ENCODE measurements around the gene CCDC107. TPM values are rescaled to one million over a fixed set of nuclear protein-coding genes. Genes with fewer than 3 reads are reported as not detected.

Gene CCDC107
- total and polyA plus RNA-seq, 2 of the 13 experiments (the other 11 are each of a cell fraction or from before 2014, with no cell fraction given): 7.1 to 15.2 TPM

GRCh38 chr9:35627575-35627974 is 30.5 kb upstream of the CCDC107 start (continued):
- TF ChIP-seq ZEB1 (IDR thresholded peaks at IDR 0.05; ENCODE audit: insufficient replicate concordance, low read depth) (no peak), MYPOP (CRISPR knock-in tag; IDR thresholded peaks at IDR 0.05) (no peak), RXRA (CRISPR knock-in tag; IDR thresholded peaks at IDR 0.05) (no peak), PAWR (CRISPR knock-in tag; IDR thresholded peaks at IDR 0.05; ENCODE audit: borderline replicate concordance) (no peak), ZSCAN30 (CRISPR knock-in tag; IDR thresholded peaks at IDR 0.05) (no peak), POLR2AphosphoS2 (IDR thresholded peaks at IDR 0.05; ENCODE audit: low read depth, low read length) (no peak), ZNF431 (CRISPR knock-in tag; IDR thresholded peaks at IDR 0.05; ENCODE audit: borderline replicate concordance, low read depth) (no peak), ARHGAP35 (CRISPR knock-in tag; IDR thresholded peaks at IDR 0.05; ENCODE audit: borderline replicate concordance) (no peak), ETV6 (CRISPR knock-in tag; conservative IDR thresholded peaks at IDR 0.05) (no peak), ZFP36L1 (CRISPR knock-in tag; IDR thresholded peaks at IDR 0.05) (no peak), ZBTB1 (CRISPR knock-in tag; IDR thresholded peaks at IDR 0.05; ENCODE audit: borderline replicate concordance) (no peak), BRD4 (CRISPR knock-in tag; IDR thresholded peaks at IDR 0.05) (no peak), MTERF4 (CRISPR knock-in tag; IDR thresholded peaks at IDR 0.05) (no peak)
